Mesenteric fat pad (tissue), 1 donor: ENCODE data around the gene BICD1. TPM values are rescaled to one million over a fixed set of nuclear protein-coding genes. Genes with fewer than 3 reads are reported as not detected.
"Not testable (repeated sequence)": the region's sequence is repeated elsewhere in the genome, so short reads cannot be mapped to it uniquely, and the experiment has no call there.

ENCODE experiments used
- DNase-seq: peaks from one replicate; pipeline ENCODE4 v3.0.0-alpha.2; 2020; ENCODE audit warnings: low spot score
- total RNA-seq: library from RNA; stranded (reverse); fragmentation: NEBNext Ultra II Directional; extraction: Animal tissue kit (Norgen Biotek cat#: 25700); gene quantifications from one replicate; pipeline ENCODE4 v1.2.1, GENCODE V29; 2021
- donor health status: DM: yes; HTN: yes; CAD: no.

The BICD1 gene
- total RNA-seq, 1 donor from 2014 or later, result 21.9 TPM

- DNase-seq, result no peak
Observed at GRCh38 chr12:32145096-32145495, 38.4 kb downstream of the BICD1 start.

- no peak for DNase-seq
Observed at GRCh38 chr12:32146074-32146873, 39.6 kb downstream of the BICD1 start.

GRCh38 chr12:32148372-32148771, 41.7 kb downstream of the BICD1 start:
- DNase-seq, result no peak

GRCh38 chr12:32149489-32149888, 42.8 kb downstream of the BICD1 start:
- DNase-seq, result no peak

DNA sequence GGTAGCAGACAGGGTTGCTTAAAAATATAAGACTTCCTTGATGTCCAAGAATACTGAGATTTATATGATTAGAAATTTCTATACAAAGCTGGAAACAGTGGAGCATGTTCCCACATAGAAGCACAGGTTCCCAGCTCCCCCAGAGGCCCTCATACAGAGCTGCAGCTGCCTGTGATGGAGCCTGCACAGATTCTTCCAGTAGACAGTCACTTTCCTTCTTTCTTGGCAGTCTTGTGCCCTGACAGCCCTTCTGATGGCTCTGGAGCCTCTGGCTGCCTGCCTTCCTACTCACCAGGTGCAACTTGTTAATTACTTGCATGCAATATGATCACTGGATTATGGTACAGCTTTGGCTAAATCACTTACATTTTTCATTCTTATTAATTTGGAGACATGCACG, 44.4 kb downstream of the BICD1 start:
- DNase-seq, result no peak

DNA sequence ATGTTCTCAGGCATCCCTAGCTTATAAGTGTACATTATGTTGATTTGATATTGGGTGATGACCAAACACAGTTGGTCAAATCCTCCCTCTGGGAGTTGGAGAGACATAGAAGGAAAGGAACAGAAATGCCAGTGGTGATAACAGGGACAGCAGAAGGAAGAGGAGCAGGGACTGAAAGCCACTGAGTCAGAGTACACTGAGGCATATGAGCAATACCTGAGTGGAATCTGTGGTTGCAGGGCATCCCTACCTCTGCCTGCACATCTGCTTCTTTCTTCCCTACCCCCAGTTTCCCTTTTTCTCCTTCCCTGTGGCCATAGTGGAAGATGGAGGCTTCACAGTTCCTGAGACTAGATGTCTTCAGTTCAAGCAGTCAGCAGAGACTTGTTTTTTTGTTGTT, 44.9 kb downstream of the BICD1 start:
- no peak for DNase-seq

DNA sequence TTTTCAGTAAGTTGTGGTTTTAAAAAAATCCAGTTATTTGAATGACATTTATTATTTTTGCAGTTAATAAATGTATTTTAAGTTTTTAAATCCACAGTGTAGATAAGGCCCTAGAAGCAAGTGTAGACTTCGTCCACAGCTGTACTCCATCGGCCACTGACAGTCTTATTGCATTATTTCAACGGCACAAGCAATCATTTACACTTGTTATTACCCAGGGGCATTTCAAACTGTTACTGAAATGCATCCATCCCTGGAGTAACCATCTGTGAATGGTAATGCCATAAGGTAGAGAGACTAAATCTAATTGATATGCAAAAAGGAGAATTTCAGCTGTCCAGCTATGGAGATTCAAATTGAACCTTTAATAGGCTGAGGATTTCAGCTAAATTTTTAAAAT, 48.4 kb downstream of the BICD1 start:
- no peak for DNase-seq

- DNase-seq, result no peak
Observed at GRCh38 chr12:32155961-32156529, 49.4 kb downstream of the BICD1 start.

- no peak for DNase-seq
Observed at GRCh38 chr12:32158525-32158924, 51.9 kb downstream of the BICD1 start.

DNA sequence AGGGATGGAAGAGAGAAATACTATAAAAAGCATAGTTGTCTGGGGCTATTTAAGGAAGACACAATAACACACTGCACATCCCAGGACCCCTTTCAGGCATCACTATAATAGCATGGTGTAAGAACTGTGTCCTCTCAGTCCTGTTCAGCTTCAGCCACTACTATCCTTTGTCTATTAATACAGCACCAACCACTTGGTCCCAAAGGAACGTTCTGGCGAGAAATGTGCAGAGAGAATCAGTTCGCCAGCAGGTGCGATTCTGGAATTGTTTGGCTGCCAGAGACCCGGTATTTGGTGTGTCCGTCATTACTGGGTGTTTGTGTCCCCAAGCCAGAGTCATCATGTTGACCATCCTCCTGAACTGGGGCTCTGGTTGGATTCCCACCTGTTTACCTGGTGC, 52.7 kb downstream of the BICD1 start:
- no peak for DNase-seq

DNA sequence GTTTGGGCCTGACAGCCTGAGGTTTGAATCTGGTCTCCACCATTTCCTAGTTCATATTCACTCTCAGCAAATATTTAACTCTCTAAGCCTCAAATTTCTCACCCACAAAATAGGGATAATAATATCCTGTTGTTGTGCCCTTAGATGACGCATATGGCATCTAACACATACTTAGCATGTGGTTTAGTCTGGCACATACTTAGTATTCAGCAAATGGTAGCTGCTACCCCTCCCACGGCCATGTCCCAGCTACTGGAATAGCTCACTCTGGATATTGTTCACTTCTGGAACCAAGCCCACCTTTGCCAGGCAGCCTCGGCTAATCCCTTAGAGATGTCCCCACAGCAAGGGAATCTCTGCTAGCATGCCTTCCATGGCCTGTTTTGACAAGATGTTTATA, 53.3 kb downstream of the BICD1 start:
- DNase-seq, result no peak

- no peak for DNase-seq
Observed at GRCh38 chr12:32161058-32161457, 54.4 kb downstream of the BICD1 start.

DNA sequence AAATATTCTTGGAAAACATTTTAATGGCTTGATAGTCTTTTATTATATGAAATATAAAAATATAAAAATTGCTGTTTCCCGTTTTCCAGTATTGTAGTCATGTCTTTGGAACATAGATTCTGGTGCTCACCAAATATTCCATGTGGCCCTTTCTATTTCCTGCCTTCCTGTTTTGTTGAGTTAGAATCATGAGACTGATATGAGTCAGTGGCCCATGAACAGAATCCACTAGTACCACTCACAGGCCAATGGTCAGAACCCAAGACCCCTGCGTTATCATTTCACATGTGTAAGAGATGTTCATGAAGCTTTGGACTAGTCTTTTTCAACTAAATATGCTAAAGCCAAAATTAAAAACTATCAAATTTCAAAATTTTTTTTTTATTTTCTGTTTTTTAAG, 56.9 kb downstream of the BICD1 start:
- no peak for DNase-seq

DNA sequence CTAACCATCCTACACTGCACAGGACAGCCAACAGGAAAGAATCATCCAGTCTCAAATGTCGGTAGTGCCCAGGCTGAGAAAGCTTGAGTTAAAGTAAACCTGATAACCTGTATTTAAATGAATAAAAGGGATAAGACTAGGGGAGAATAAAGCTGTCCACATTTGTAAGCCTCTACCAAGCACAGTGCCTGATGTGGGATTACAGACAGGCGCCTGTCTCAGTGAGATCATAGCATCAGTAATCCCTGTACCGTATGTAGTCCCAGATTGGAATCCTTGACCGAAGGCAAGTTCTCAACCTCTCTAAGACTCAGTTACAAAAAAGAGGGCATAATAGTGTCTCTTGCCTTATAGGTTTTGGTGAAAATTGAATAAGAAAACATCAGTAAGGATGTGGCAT, 59.9 kb downstream of the BICD1 start:
- DNase-seq, result no peak

- DNase-seq, result no peak
Observed at GRCh38 chr12:32170437-32170998, 63.9 kb downstream of the BICD1 start.

GRCh38 chr12:32171211-32171610, 64.6 kb downstream of the BICD1 start:
- DNase-seq, result no peak

- no peak for DNase-seq
Observed at GRCh38 chr12:32176606-32177005, 70.0 kb downstream of the BICD1 start.

DNA sequence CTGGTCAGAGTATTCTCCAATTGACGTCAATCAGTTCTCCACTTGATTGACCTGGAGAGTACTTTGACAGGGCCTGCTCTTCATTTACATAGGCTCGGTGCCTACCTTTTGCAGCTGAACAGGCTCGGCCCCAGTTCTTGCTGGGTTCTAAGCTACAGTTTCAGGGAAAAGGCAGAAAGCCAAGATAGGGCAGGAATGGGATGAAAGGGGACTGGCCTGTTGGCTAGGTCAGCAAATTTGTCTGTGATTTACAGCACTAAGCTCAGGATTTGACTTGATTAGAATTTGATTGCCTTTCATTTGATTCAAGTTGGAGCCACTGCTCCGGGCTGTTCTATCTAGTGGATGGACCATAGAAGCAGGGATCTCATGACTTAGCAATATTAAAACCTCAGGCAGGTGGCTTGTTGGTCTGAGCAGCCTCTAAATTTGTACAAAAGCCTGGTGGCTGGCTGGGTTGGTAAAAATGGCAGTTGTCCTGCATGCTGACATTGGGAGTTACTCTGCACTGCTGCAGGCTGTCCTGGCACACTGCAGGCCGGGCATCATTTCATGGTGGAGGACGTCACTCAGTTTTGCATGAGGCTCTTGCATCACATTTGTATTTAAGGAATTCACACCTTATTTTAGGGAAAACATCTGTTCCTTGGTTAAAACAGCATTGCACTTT, 71.8 kb downstream of the BICD1 start:
- no peak for DNase-seq

GRCh38 chr12:32179011-32179395, 72.4 kb downstream of the BICD1 start:
- DNase-seq, result no peak

- DNase-seq, result no peak
Observed at GRCh38 chr12:32181498-32182175, 75.0 kb downstream of the BICD1 start.

GRCh38 chr12:32183650-32184049, 77.0 kb downstream of the BICD1 start:
- DNase-seq, result no peak

- DNase-seq, result not testable (repeated sequence)
Observed at GRCh38 chr12:32187127-32187526, 80.5 kb downstream of the BICD1 start.
